CD4-positive, alpha-beta T cell treated with Interleukin-17A for 4 hours (primary cell): ENCODE data around the gene TRPC4AP.

Experiments
- DNase-seq: peaks from one replicate; pipeline ENCODE4 v3.0.0-alpha.2; 2020; ENCODE audit warnings: mixed read lengths

TRPC4AP gene

DNA sequence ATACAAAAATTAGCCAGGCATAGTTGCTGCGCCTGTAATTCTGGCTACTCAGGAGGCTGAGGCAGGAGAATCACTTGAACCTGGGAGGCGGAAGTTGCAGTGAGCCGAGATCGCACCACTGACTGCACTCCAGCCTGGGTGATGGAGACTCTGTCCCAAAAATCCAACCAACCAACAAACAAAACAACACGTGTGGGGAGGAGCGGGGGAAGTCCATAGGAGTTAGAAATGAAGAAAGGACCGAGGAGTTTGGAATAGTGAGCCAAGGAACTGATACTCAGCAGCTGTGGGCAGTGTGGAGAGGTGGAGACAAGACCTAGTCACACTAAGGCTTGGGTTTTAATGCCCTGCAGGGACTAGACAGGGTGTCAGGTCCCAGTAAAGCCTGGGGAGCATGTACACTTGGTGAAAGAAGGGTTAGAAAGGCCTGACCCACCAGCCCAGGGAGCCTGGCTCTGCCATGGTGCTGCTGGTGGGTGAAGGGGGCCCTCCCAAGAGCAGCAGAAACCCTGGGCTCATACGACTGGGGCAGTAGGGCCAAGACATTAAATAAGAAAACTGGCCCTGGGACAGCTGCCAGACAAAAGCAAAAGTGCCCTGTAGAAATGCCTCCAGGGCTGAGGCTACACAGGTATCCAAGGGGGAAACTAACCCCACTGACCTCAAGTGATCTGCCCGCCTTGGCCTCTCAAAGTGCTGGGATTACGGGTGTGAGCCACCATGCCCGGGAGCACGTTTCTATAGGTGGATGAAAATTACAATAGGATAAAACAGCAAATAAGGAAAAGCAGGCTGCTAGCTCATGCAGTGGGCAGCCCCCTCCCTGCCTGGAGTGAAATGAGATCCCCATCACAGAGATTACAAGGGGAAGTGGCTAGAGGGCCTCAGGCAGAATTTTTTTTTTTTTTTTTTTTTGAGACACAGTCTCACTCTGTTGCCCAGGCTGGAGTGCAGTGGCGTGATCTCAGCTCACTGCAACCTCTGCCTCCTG lies 78.9 kb downstream of the TRPC4AP start:
- no peak for DNase-seq

- DNase-seq, result no peak
Measured at GRCh38 chr20:35012227-35013069, 80.2 kb downstream of the TRPC4AP start.

DNA sequence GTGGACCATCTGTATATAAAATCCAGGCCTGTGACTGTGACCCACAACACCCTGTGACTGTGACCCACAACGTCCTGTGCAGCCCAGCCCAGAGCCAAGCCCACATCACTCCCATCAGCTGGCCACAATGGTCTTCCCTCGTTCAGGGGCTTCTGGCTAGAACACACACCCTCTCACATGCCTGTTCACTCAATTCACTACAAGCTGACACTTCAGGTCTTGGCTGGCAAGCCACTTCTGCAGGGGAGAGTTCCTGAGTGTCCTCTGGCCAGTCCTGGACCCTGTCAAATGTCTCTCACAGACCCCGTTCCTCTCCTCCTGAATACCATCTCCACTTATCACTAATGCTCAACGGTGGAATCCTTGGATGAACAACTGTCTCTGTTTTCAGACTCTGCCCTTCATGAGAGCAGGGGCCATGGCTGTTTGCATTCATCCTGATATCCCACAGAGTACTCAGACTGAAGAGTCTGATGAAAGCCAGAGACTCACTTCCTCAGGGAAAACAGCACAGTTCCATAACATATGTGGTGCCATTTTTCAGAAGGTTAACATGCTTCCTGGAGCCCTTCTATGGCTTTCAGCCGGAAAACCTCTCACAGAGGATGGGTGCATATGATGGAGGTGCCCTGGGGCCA lies 80.9 kb downstream of the TRPC4AP start:
- DNase-seq, result no peak

DNA sequence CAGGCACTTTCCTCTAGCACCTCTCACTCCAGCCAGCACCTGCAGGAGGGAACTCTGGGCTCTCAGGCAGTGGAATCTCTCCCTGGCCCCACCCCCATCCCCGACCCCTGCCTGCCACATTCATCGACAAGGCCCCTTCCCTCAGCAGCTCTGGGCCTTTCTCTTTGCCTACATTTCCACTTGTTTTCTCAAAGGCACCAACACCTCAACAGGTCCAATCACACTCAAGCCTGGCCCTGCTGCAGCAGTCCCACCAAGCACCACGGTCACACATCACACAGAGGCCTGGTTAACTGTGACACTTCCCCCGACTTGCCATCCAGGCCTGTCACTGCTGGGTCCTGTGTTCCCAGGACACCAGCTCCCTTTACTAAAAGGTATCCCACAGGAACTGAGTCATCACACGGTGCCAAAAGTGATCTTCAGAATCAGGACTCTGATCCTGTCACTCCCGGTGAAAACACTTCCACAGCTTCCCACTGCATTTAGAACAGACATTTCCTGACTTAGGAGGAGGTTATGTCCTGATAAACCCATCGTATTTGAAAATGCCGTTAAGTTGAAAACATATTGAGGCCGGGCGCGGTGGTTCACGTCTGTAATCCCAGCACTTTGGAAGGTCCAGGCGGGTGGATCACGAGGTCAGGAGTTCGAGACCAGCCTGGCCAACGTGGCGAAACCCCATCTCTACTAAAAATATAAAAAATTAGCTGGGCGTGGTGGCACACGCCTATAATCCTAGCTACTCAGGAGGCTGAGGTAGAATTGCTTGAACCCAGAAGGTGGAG lies 82.0 kb downstream of the TRPC4AP start:
- DNase-seq, result no peak

DNA sequence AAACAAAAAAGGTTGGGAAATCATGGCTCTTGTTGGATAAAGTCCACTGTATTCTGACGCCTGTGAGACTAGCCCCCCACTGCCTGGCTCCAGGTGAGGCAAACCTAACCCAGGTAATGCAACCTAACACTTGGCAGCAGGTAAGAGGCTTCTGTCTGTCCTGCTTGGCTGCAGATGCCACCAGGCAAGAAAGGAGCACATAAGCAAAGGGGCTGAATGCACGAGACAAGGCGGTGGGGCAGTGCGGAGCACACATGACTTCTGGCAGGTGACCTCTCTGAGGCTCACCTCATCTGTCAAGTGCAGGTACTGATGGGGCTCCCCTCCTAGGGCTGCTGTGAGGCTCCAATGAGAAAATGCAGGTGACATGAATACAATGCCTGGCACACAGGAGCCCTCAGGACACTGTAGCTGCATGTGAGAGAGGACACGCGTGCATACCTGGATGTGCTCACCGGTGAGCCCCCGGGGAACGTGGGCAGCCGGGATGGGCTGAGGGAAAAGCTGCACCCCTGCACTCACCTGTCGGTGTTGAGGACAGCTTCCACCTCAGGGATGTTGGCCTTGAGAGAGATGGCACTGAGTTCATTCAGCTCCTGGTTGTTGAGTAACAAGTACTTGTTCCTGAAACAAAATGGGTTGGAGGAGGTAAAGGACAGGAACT lies 82.8 kb downstream of the TRPC4AP start:
- no peak for DNase-seq

DNA sequence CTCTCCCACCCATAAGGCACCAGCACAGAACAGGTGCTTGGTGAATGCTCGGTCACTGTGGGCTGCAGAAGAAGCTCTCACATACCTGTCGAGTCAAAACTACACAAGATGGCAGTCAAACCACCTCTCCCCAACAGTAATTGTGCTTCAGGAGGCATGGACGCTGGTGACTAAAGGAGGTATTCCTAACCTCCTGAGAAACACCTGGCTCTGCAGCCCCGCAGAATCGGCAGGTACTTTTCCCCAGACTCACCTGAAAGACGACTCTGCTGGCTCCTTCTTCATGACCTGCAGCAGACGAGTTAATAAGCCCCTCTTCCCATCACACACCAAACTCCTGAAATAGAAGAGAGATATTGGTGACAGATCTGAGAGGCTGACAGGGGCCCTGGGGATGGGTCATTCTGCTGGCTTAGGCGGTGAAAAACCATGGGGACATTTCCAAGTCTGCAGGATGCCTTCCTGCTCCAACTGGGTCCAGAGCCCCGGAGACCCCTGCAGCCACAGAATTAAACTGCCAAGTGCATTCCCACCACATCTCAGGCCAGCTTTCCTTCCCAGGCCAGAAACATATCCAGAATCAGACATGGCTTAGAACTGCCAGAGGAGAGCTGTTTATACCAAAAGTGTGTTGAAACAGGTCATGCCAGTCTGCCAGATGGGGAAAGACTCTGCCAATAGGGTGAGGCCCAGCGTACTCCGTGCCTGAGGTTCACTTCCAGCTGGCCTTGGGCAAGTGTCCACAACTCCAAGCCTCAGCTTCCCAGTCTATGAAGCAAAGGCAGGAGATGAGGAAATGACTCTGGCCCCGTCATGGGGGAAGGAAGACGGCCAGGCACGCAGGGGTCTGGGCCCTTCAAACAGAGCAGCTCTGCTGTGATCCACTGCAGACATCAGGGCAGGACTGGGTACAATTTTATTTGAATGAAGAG lies 83.9 kb downstream of the TRPC4AP start:
- no peak for DNase-seq

- DNase-seq, result no peak
Measured at GRCh38 chr20:35007891-35008290, 84.7 kb downstream of the TRPC4AP start.

DNA sequence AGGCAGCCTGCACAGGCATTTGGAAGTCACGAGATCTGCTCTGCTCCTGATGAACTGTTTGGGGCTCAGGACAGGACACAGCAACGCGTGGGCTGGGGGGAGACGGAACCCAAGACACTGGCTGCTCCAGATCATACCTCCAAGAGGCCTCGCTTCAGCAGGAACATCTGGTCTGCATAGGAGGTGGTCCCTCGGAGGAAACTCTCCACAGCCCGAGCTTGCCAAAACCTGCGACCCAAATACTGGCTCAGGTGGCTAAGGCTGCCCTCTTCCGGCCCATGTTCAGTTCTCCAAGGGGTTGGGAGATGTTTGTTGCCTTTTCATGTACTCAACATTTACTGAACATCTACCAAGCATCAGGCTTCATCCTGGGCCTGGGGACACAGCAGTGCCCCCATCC lies 85.2 kb downstream of the TRPC4AP start:
- no peak for DNase-seq

GRCh38 chr20:35006531-35006971 lies 86.1 kb downstream of the TRPC4AP start:
- no peak for DNase-seq

DNA sequence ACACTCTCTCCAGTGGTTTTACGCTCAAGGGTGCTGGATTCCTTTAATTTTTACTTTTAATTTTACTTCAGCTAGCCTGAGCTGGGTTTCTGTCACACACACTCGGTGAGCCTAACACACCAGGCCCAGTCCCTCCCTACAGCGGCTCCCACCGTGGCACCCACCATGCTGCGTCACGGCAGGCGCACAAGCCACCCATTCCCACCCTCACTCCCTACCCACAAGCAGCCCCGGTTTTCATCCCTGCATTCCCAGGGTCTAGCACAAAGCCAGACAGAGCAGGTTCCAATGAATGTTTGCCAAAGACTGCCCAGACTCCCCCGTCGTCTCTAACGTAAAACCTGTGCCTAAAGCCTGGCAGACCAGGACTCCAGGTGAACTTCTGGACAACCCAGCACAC lies 86.6 kb downstream of the TRPC4AP start:
- no peak for DNase-seq

DNA sequence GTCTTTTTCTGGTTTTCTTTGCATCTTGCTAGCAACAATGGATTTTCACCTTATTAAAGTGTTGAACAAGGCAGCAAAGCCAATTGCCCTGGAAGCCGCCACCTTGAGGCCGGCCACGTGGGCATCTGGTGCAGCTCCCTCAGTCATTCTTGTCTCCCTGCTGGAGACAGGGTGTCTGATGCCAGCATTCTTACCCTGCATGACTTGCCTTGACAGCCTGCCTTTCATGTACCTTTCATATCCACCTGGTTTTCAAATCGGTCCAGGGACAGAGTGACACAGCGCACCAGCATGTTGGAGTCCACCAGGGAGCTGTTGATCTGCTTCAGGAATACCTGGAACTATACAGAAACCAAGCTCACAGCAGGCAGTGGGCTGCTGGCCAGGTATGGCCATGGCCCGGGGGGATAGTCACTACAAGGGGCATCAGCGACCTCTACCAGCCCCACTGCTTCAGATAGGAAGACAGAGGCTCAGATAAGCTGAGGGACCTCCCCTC lies 87.1 kb downstream of the TRPC4AP start:
- DNase-seq, result no peak

DNA sequence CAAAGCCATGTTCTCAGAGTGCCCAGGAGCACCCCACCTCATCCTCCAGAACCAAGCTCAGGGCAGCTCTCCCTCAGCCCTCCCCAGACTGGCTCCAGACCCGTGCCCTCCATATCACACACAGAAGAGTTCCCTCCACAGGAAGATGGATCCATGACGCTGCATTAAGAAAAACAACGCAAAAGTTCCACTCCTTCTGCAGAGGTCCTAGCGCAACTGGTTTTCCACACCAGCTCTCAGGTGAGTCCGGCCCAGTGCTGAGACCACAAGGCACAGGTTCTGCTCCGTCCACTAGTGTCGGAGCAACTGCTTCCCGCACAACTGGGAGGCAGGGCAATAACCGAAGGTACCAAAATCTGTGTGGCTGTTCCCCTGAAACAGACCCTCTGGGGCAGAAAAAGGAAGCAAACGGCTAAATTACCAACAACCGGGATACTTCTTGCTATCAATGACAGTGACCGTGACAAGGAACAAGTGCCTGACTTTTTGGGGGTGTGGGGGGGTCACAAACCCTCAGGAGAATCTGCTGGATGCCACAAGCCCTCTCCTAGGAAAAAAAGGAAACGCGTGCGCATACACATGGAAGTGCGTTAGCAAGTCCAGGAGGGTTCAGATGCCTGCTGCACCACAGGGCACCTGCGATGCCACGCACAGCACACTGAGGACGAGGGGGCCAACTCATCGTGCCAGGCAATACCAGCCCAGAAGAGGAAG lies 87.7 kb downstream of the TRPC4AP start:
- DNase-seq, result no peak

- DNase-seq, result no peak
Measured at GRCh38 chr20:35004051-35004725, 88.4 kb downstream of the TRPC4AP start.

DNA sequence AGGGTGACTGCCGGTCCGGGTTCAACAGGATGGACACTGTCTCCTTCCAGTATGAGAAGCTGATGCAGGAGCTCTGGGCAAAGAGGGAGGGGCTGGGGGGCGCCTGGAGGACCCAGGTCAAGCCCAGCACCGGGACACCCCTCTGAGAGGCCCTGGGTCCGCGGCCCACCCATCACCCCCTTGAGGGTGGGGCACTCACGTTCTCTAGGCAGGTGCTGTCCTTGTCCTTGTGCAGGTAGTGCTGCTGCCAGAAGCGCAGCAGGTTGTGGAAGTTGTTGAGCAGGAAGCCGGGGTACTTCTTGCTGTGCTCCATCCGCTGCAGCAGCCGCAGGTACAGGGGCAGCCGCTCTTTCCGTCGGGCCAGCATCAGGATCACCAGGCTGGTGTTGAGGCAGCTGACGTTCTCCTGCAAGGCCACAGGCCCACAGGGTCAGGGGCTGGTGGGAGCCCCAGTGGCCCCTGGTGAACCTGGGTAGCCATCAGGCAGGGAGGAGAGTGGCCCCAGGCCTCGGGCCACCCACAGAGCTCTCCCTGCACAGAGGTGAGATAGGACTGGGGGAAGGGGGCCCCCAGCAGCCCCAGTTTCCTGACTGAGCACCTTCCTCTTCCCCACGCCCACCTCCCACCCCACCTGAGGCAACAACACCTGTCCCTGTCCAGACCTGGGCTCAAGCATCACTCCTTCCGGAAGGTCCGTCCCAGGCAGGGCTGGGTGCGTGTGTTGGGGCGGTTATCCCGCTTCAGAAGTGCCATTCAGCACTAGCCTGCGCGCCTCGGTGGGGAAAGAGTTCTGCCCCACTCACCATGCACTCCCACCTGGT lies 89.2 kb downstream of the TRPC4AP start:
- DNase-seq, result no peak

DNA sequence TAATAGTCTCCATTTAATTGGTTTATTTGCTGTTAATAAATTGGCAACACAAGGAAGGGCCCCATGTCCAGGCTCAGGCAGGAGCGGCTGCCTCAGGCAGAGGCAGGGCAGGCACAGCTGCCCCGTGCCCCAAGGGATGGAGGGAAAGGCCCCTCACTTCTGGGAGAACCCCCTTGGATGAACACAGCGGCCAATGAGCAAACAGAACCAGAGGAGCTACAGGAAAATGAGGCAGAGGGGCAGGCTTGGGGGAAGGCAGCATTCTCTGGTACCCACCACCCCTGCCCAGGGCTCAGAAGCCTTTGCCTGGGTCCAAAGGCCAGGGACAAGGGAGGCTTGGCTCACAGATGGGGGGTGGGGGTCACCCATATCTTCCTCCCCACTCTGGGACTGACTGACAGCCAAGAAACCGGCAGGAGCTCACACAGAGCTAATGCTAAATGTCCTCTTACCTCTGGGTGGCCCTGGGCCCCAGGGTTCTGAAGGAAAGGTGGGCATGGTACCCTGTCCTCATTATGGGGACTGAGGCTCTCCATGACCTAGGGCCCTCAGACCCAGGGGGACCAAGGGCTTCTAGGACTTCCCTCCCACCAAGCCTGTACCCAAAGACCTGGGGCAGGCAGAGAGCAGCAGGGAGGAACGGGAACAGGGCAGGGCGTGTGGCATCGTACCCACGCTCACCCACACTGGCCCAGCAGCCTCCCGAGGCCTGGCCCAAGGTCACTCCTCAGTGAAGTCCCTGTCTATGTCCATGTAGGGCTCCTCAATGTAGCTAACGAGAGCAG lies 90.0 kb downstream of the TRPC4AP start:
- no peak for DNase-seq

- no peak for DNase-seq
Measured at GRCh38 chr20:35001596-35002362, 90.8 kb downstream of the TRPC4AP start.
